DND-41 (cell line): ENCODE results near the gene TRMT112.

ENCODE experiments used
- EZH2 ChIP-seq: IDR thresholded peaks from 3 replicates; pipeline ENCODE4 v1.6.1; 2012; ENCODE audit warnings: borderline replicate concordance, low read depth, mild to moderate bottlenecking, moderate library complexity, low read length, inconsistent platforms; ENCODE audit not compliant: severe bottlenecking
- TF ChIP-seq, protein P1 (sequence below): IDR thresholded peaks from 2 replicates; pipeline ENCODE4 v1.5.1; 2012; ENCODE audit warnings: borderline replicate concordance, low read length, moderate library complexity, mild to moderate bottlenecking; ENCODE audit not compliant: poor library complexity, severe bottlenecking; ENCODE audit errors: extremely low read depth

DNA sequence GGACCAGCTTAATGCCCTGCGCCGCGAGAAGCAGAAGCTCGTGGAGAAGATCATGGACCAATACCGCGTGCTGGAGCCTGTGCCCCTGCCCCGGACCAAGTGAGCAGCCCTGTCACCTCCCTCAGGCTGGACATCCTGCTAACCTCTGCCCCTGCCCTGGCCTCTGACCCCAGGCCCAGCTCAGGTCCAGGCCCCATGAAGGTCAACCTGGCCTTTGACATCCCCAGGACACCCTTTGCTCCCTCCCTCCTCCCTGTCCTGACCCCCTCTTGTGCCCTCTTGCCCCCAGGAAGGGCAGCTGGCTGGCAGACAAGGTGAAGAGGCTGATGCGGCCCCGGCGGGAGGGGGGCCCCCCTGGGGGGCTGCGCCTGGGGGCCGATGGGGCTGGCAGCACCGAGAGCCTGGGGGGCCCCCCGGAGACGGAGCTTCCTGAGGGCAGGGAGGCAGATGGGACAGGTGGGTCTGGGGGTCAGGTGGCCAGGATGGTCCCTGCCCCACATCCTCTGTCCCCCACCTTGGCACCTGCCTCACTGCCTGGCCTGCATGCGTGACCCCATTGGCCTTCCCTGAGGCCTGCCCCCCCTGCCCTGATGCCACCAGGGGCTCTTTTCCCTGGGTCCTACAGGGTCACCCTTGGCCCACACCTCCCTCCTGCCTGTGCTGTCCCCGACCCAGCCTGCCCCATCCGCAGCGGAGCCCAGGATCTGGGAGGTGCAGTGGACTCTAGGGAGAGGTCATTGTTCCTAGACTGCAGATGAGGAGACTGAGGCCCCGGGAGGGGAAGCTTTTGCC, 36.6 kb upstream of the TRMT112 start:
- TF ChIP-seq, protein P1, sequence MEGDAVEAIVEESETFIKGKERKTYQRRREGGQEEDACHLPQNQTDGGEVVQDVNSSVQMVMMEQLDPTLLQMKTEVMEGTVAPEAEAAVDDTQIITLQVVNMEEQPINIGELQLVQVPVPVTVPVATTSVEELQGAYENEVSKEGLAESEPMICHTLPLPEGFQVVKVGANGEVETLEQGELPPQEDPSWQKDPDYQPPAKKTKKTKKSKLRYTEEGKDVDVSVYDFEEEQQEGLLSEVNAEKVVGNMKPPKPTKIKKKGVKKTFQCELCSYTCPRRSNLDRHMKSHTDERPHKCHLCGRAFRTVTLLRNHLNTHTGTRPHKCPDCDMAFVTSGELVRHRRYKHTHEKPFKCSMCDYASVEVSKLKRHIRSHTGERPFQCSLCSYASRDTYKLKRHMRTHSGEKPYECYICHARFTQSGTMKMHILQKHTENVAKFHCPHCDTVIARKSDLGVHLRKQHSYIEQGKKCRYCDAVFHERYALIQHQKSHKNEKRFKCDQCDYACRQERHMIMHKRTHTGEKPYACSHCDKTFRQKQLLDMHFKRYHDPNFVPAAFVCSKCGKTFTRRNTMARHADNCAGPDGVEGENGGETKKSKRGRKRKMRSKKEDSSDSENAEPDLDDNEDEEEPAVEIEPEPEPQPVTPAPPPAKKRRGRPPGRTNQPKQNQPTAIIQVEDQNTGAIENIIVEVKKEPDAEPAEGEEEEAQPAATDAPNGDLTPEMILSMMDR: no peak
- no peak for TF ChIP-seq EZH2
